GM12873 (cell line): ENCODE measurements around the gene SP3.

ENCODE experiments used
- CTCF ChIP-seq: IDR thresholded peaks from 2 replicates; pipeline ENCODE4 v1.5.1; 2012; ENCODE audit warnings: low read depth, mild to moderate bottlenecking, moderate library complexity, low read length, control low read depth; ENCODE audit not compliant: insufficient read depth; ENCODE audit errors: missing control alignments

Gene SP3

GRCh38 chr2:173959358-173959884 lies 5.8 kb downstream of the SP3 start:
- TF ChIP-seq CTCF: no peak

DNA sequence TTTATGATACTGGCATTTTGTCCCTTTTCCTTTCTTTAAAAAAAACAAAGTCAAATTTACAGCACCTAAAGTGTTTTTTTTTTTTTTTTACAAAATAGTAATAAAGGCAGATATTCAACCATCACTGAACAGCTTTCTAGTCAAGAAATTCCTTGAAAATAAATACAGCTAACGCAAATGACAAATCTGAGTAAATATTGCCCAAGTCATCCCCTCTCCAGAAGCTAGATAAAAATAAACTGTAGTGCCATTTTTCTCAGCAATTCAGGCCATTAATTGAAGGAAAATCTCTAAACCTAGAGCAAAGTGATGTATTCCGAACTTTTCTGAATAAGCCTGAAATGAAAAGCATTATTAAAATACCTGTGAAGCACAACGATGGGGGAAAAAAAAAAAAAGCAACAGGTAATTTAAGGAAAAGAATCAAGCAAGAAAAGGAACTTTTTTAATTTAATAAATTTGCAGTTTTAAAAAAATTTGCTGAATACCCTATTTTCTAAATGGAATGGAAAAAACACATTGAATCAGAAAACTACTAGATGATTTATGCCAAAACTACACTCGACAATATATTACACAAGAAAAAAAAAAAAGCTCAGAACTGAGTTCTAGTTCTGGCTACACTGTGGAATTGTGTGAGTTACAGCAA lies 6.9 kb downstream of the SP3 start:
- TF ChIP-seq CTCF: no peak

- no peak for TF ChIP-seq CTCF
Observed at GRCh38 chr2:173957517-173957916, 7.7 kb downstream of the SP3 start.

DNA sequence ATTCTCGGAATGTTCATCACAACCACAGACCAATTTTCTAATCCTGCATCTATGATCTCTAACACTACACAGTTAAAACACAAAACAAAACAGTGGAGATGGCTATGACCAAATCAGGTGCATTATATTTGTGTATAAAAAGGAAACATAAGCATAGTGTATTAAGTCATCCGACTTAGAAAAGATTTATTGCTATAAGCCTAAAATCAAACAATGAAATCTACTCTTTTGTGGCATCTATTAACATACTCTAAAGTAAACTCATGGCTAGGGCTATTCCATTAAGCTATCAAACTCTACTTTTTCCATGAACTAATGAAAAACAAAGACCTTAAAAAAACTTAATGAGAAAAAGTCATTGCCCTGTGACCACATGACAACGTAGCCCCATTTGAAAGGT lies 8.7 kb downstream of the SP3 start:
- TF ChIP-seq CTCF: no peak

- TF ChIP-seq CTCF: no peak
Observed at GRCh38 chr2:173955867-173956266, 9.3 kb downstream of the SP3 start.

DNA sequence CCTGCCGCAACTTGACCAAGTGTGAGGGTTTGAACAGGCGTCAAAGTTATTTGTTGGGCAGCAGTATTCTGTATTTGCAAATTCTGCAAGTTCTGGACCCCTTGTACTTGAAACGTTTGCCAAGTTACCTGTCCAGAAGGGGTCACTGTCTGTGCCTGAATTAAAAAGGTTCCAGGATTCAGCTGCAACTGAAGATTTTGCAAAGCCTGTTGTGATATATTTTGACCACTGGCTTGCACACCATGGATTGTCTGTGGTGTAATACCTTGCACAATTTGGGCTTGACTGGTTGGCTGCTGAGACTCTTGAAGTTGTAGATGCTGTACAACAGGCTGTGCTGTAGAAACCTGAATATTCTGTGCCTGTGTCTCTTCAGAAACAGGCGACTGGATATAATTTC lies 10.2 kb downstream of the SP3 start:
- TF ChIP-seq CTCF: peak; percentile 11

GRCh38 chr2:173953047-173953424 lies 12.1 kb downstream of the SP3 start:
- TF ChIP-seq CTCF: no peak
